LHCN-M2 (cell line): Measurements from ENCODE around the gene RIOK3. TPM values are rescaled to one million over a fixed set of nuclear protein-coding genes. Genes with fewer than 3 reads are reported as not detected.
"Not testable (repeated sequence)": the region's sequence is repeated elsewhere in the genome, so short reads cannot be mapped to it uniquely, and the experiment has no call there.

ENCODE experiments used
- DNase-seq: peaks from one replicate; pipeline ENCODE4 v3.0.0-alpha.2; 2012; ENCODE audit warnings: low read depth
- total RNA-seq: library from RNA; depleted of rRNA; stranded (reverse); fragments of >200 nt; gene quantifications from 2 replicates; pipeline ENCODE4 v1.2.3, GENCODE V29; 2014

RIOK3 gene
- total RNA-seq, 1 experiment from 2014 or later, result 50.6 TPM

DNA sequence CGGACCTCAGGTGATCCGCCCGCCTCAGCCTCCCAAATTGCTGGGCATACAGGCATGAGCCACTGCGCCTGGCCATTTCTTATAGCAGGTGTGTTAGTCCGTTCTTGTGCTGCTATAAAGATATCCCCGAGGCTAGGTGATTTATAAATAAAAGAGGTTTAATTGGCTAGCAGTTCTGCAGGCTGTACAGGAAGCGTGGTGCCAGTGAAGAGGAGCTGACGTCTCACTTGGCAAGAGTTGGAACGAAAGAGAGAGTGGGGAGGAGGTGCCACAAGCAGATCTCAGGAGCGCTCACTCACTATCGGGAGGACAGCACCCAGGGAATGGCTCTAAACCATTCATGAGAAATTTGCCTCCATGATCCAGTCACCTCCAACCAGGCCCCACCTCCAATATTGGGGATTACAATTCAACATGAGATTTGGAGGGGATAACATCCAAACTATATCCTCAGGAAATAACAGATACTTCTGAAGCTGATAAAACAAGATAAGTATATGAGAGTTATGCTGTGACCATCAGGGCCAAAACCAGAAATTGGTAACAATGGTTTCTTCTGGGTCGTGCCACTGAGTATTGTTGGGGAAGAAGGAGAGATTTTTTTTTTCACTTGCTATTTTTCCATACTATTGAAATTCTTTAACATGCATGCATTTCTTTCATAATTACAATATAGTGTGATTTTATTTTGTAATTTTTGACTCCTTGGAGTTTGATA is 42.8 kb downstream of the RIOK3 start:
- no peak for DNase-seq

DNA sequence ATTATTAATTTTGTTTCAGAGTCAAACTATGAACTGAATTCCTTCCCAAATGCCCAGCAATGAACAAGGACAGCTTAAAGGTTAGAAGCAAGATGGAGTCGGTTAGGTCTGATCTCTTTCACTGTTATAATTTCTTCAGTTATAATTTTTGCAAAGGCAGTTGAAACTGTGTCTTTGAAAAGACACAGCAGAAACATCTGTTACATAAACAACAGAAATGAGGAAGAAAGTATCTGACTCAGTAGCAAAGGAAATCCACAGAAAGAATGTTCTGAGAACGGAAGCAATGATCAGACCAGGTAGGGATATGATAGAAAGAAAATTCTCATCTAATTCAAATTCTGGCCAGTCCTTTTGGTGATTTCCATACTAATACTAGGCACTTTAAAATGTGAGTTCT is 45.0 kb downstream of the RIOK3 start:
- DNase-seq, result no peak

DNA sequence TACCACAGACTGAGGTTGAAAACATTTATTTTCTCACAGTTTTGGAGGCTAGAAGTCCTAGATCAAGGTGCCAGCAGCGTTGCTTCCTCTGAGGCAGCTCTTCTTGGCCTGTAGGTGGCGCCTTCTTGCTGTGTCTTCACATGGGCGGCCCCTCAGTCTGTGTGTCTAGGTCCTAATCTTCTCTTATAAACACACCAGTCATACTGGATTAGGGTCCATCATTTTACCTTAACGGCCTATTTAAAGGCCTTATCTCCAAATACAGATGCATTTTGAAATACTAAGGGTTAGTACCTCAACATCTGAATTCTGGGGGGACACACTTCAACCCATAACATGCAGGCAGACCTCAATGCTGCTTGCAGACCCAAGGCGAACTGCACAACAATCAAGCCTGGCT is 45.8 kb downstream of the RIOK3 start:
- peak; percentile 73 for DNase-seq

DNA sequence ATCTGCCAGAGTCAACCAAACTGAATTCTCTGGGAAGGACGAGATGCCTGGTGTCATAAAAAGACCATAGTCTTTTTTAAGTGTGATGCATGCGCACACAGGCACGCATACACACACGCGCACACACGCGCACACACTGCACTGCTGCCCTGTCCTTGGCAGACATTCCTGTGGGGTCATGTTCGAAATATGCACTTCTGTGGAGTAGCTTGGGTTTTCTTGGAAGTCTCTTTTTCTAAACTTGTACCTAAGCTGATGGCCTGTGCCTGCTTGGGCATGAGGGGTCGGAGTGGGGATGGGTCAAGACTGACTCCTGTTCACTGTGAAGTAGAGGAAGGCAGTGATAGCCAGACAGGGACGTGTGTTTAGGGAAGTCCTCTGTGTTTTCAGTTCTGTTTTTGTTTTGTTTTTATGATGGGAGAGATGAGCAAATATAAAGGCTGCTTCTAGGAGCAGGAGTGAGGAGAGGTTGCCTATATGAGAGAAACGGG is 46.2 kb downstream of the RIOK3 start:
- DNase-seq, result peak; percentile 26

DNA sequence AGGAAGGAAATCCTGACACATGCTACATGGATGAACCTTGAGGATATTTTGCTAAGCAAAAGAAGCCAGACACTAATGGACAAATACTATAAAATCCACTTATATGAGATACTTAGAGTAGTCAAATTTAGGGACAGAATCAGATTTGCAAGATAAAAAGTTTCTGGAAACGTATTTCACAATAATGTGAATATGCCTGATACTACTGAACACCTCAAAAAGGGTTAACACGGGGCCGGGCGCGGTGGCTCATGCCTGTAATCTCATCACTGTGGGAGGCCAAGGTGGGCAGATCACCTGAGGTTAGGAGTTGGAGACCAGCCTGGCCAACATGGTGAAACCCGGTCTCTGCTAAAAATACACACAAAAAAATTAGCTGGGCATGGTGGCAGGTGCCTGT is 48.5 kb downstream of the RIOK3 start:
- DNase-seq, result no peak

DNA sequence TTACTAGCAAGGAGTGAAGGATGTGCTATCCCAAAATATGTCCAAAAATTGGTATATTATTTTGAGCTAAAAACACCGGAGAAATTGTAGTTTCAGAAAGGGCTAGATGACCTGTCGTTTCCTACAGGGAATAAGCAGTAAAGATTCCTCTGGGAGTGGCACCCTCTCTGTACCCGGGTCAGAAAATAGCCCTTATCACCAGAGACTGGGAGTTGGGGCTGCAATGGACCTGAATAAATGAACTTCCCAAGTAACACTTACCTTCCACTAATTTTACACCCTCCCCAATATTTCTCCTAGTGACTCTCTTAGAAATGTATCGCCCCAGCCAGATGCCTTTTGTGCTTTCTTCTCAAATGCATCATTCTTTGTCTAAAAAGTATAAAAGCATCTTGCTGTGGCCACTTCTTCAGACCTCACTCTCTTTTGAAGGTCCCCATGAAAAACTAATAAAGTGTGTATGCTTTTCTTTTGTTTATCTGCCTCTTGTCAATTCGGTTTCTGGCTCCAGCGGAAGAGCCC is 49.5 kb downstream of the RIOK3 start:
- DNase-seq, result no peak

DNA sequence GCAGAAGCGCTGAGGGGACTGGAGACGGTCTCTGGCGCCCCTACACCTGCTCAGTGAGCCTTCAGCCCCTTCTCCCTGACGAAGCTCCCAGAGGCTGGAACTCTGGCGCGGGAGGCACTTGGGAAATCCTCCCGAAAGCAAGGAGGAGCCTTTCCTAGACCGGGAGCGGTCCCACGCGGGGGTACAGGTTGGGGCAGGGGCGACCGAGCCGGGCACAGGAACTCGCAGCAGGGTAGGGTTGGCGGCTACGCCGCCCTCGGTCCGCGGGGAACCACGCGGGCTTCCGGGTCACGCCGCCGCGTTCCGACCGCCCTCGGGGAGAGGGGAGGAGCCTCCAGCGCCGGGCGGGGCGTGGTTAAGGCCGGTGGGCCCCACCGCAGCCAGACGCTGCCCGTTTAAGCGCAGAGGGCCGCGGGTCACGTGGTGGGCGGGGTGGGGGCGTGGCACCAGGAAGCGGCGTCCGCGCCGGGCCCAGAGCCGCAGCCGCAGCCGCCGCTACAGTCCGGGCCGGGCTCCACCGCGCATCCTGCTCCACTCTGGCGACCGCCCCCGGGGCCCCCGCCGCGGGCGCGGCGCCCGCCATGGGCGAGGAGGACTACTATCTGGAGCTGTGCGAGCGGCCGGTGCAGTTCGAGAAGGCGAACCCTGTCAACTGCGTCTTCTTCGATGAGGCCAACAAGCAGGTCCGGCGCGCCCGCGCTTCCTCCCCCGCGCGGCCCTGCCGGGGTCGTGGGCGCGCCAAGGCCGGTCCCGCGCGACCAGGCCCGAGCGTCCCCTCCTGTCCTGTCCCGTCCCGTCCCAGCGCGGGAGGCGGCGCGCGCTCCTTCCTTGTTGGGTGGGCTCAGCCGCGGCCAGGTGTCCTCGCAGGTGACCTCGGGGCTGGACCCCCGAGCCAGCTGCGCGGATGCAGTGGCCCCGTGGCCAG is 50.2 kb downstream of the RIOK3 start, which contains the start of gene RMC1:
TSS of gene RMC1 (plus strand) at position 474 of the 925 bp plus-strand sequence. CDS start at position 582, 108 bp downstream.
- DNase-seq, result peak; percentile 87

DNA sequence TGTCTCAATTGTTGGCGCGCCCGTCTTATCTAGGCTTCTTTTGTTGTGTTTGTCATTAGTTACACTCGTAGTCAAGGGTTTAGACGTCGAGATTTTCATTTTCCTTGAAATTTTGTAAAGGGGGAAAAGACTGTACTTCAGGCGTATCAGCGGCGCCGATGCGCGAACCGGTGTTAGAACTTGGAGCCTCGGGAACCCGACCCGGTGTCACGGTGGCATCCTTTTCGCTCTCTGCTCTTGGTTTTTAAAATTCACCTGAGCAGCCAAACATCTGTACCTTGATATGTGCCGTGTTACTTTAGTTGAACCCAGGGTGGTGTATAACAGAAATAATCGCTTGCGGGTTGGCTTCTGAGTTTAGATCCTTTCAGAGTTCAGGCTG is 50.9 kb downstream of the RIOK3 start:
- DNase-seq, result no peak

DNA sequence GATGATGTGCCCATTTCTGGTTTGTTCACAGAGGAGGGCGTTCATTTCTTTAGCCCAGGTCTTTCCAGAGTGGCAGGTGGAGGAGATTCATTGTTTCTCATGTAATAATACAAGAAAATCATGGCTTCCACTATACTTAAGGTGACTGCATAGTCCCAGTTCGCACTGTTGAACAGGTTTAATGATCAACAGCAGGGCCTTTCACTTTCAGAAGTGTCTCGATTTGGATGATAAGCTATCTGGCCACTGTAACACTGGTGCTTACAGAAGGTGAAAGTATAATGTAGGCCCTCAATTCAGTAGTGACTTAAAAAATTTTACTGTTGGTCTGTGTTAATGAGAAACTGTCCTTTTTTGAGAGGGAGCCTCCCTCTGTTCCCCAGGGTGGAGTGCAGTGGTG is 51.6 kb downstream of the RIOK3 start:
- DNase-seq, result no peak

DNA sequence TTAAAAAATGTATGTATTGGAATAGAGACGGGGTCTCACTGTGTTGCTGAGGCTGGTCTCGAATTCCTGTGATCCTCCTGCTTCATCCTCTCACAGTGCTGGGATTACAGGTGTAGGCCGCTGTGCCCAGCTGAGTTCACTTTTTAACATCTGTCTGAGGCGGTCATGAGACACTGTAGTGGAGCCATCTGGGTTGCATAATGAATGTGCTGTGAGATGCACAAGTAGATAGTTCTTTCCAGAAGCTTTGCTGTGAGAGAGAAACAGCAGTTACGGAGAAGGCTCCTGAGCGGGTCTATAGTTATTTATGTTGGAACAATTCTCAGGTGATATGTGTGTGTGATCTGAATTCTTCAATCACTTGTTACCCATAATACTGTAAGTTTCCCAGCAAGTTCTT is 53.3 kb downstream of the RIOK3 start:
- DNase-seq, result no peak

DNA sequence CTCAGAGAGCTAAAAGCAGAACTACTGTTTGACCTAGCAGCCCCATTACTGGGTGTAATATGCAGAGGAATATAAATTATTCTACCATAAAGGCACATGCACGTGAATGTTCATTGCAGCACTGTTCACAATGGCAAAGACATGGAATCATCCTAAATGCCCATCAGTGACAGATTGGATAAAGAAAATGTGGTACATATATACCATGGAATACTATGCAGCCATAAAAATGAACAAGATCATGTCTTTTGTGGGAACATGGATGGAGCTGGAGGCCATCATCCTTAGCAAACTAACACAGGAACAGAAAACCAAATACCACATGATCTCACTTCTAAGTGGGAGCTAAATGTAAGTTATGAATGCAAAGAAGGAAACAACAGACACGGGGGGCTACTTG is 57.8 kb downstream of the RIOK3 start:
- not testable (repeated sequence) for DNase-seq

DNA sequence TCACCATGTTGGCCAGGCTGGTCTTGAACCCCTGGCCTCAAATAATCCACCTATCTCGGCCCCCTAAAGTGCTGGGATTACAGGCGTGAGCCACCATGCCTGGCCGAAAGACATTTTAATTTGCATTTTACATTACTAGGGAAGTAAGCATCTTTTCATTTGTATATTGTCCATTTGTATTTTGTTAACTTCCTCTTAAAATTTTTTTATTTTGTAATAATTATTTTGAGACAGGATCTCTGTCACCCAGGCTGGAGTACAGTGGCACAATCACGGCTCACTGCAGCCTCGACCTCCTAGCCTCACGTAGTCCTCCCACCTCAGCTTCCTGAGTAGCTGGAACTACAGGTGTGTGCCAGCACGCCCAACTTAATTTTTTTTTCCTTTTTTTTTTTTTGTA is 59.1 kb downstream of the RIOK3 start:
- DNase-seq, result not testable (repeated sequence)

DNA sequence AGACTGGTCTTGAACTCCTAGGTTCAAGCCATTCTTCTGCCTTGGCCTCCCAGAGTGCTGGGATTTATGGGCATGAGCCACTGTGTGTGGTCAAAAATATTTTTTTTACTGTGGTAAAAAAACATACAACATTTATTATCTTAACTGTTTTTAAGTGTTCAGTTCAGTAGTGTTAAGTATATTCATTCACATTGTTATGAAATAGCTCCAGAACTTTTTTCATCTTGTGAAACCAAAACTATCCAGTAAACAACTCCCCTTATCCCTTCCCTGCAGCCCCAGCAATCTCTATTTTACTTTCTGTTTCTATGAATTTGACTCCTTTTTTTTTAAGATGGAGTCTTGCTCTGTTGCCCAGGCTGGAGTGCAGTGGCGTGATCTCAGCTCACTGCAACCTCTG is 59.6 kb downstream of the RIOK3 start:
- no peak for DNase-seq

DNA sequence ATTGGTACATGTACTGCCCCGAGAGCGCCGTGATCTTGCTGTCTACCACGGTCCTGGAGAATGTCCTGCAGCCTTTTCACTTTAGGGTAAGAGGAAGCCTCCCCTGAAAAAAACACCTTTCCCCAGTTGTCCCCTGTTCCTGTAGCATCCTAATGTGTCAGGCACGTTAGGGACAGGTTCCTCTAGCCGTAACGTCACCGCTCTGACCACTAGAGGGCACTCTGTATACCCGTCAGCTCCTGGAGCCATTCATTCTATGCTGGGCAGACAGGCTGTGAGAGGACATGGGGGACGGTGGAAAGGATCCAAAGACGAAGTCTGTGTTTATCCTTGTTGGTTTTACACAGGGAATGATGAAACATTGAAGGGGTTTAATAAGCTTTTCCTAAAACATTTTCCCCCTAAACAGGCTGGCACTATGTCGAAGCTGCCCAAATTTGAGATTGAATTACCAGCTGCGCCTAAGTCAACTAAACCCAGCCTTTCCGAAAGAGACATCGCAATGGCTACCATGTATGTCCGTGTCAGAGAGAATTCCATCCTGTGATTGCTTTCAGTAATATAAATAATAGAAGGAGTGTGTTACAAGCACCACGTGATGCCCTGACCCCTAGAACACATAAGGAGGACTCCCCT is 62.9 kb downstream of the RIOK3 start:
- peak; percentile 67 for DNase-seq

DNA sequence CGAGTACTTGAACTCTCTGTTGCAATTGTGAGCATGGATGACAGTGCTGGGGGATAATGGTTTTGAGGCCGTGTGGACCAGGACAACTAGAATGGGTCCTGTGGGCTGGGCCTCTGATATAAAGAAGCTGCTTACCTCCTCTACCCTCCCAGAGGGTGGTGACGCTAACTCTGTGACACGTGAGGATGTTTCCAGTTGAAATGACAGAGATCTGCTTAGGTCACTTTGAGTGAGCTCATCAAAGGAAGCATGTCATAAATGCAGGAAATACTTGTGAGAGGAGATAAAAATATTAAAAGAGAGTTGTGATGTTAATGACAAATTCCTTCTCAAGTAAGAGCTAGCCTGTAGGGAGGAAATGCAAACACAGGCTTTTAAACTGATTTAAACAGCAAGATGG is 66.6 kb downstream of the RIOK3 start:
- DNase-seq, result no peak

DNA sequence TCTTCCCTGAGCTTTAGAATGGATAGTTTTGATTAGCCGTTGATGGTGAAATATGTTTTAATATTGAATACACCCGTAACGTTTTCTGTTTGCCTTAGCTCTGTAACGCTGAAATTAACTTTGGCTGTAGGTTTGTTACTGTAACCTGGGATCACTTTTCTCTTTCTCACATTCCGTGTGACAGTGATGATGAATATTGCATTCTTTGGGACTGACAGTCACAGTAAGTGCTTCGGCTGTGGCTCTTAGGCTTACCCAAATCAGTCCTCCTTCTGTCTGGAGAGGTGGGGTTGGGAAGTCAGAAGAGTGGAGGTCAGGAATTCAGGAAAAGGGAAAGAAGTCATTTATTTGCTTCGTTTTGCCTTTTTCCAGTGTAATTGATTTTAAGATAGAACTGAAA is 68.2 kb downstream of the RIOK3 start:
- no peak for DNase-seq

DNA sequence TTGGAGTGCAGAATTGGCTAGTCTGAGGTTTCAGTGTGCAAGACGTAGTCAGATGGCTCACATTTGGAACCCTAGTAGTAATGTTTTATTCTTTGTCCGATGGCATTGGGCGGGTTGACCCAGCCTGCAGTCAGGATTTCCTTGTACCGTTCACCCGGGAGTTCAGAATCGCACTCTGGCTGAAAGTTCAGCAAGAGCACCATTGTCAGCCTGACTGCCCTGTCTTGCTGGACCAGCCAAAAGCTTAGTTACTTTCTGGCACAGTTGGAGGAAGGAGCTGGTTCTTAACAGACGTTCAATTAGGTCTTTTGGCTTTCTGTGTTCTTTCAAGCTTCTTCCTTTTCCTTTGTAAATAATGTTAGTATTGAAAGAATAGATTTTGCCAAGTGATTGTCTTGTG is 68.8 kb downstream of the RIOK3 start:
- no peak for DNase-seq

DNA sequence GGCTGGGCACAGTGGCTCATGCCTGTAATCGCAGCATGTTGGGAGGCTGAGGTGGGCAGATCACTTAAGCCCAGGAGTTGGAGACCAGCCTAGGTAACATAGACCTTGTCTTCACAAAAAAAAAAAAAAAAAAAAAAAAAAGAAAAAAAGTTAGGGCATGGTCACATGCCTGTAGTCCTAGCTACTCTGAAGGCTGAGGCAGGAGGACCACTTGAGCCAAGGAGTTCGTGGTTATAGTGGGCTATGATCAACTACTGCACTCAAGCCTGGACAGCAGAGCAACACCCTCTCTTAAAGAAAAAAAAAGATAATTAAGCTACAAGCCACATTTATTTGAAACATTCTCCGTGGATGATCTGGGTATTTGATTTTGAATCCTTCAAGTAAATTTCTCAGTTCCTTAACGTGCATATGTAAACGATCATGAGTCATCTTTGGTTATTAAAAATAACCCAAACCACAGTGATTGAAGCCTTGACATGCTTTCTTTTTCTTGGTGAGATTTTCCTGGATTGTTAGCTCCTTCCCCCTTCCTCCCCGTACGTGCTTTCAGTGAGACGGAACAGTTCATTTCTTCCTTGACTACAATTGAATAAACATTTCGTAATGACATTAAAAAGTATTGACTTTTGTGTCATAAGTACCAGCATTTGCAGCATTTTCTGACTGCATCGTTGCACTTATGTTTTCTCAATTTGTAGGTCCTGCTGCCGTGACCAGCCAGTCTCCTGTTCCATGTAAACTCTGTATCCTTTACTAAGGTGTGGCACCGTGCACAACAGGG is 70.5 kb downstream of the RIOK3 start:
- peak; percentile 54 for DNase-seq

DNA sequence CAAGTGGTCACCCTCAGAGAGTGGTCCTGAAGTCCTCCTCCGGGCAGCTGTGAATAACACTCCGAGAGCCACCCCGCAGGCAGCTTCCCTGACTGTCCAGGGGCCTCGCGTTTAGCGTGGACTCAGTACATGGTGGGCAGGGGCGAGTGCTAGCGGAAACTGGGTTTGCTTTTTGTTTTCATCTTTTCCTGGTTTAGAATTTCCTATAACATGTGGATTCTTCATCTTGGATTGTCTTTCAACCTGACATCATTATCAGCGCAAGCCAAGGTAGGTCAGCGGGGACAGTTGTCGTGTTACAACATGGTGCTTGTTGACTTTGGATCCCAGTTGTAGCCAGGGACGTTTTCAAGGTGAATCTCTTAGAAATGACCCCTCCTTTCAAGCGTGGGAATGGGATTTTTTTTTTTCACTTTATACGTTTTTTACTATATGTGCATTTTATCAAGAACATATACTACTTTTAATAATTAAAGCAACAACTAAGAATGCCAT is 71.2 kb downstream of the RIOK3 start:
- DNase-seq, result no peak

DNA sequence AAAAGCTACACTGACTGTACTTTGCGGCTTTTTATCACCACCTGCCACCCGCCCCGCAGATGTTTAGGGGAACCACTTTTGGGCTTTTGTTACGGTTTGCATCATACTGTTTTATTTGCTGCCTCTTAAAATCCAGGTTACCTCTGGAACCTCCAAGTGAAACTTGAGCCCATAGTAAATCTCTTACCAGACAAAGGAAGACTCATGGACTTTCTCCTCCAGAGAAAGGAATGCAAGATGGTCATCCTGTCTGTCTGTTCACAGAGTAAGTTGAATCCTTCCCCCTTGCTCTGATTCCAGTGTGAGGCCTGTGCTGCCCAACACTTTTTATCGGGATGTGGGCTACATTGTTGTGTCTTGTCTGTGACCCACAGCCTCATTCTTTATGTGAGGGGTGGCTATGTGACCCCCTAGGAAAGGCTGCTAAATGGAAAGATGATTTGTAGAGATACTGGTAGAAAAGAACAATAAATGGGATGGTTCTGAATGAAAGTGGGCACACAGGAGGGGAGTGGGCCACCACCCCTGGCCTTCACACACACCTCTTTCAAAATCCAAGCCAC is 73.5 kb downstream of the RIOK3 start:
- DNase-seq, result no peak
